Upper lobe of left lung (tissue), 6 donors: ENCODE measurements around the gene ZNF444. TPM values are rescaled to one million over a fixed set of nuclear protein-coding genes. Genes with fewer than 3 reads are reported as not detected.

ENCODE experiments used
- ATAC-seq, 2 donors: fragments of 200-7000 bp; cut with Tn5 transposase; one replicate each; pipeline ENCODE4 v1.9.1; 2022; ENCODE audit warnings: mild to moderate bottlenecking in 2 of 2, moderate library complexity in 2 of 2; ENCODE audit not compliant: low FRiP score in 2 of 2
- DNase-seq, 2 donors: peaks; one replicate each; pipeline ENCODE4 v3.0.0-alpha.2; 2019 to 2020
- H3K27ac ChIP-seq, 4 donors: fragments of 200-600 bp; sonication (generic); one replicate each; pipeline ENCODE4 v1.5.1; 2016 to 2019
- H3K27me3 ChIP-seq, 4 donors: fragments of 200-600 bp; sonication (generic); one replicate each; pipeline ENCODE4 v1.5.1; 2017 to 2019
- H3K36me3 ChIP-seq, 4 donors: fragments of 200-600 bp; sonication (generic); one replicate each; pipeline ENCODE4 v1.5.1; 2016 to 2019
- H3K4me1 ChIP-seq, 4 donors: fragments of 200-600 bp; sonication (generic); one replicate each; pipeline ENCODE4 v1.5.1; 2018 to 2019
- H3K4me3 ChIP-seq, 4 donors: fragments of 200-600 bp; sonication (generic); one replicate each; pipeline ENCODE4 v1.5.1; 2017 to 2019; ENCODE audit warnings: mild to moderate bottlenecking in 2 of 4, moderate library complexity in 1 of 4
- H3K9me3 ChIP-seq, 4 donors: fragments of 200-600 bp; sonication (generic); one replicate each; pipeline ENCODE4 v1.5.1; 2018 to 2019
- CTCF ChIP-seq, 6 experiments: fragments of 450-650 bp in 4 of 6; fragments of 200-600 bp in 2 of 6; sonication (generic) in 2 of 6; IDR thresholded peaks; one replicate each; pipeline ENCODE4 v1.5.1; 2016 to 2019; ENCODE audit warnings: antibody characterized with exemption in 6 of 6
- EP300 ChIP-seq, 4 donors: sonication (generic); formaldehyde crosslinking; IDR thresholded peaks; one replicate each; pipeline ENCODE4 v1.5.1; 2017; ENCODE audit warnings: antibody characterized with exemption in 4 of 4, control low read depth in 2 of 4
- POLR2A ChIP-seq, 4 donors: fragments of 450-650 bp; IDR thresholded peaks; one replicate each; pipeline ENCODE4 v1.5.1; 2016 to 2017; ENCODE audit warnings: antibody characterized with exemption in 4 of 4, mild to moderate bottlenecking in 2 of 4
- POLR2AphosphoS5 ChIP-seq, 2 donors: sonication (generic); formaldehyde crosslinking; IDR thresholded peaks; one replicate each; pipeline ENCODE4 v1.5.1; 2017; ENCODE audit warnings: antibody characterized with exemption in 2 of 2
- WGBS, 2 donors: methylation state at CpG; one replicate each; pipeline ENCODE4 v1.1.5; 2017 to 2018; 5-methylcytosine and 5-hydroxymethylcytosine counted together
- total RNA-seq, 6 donors: library from RNA; depleted of rRNA in 4 of 6; stranded (reverse); fragments of >200 nt in 4 of 6; gene quantifications; one replicate each; pipeline versions ENCODE4 v1.1.0 to v1.2.1, GENCODE V29; 2016 to 2021
- donor health status: DM: no; HTN: no; CAD: no; lungs with moderate emphysema.
- donor health status: DM: no; HTN: yes; CAD: no; lungs with severe emphysema.

Gene ZNF444
- total RNA-seq, 6 donors from 2014 or later = 29.2 to 131 (median 61.3) TPM

- Histone ChIP-seq H3K36me3 (peaks cover 0 to 5% (median 0%) of the 10 kb centered on the region in 4 donors), H3K27ac (peak overlapping the region; percentile 71 to 84 (median 82)), H3K27me3 (no peaks in the 10 kb centered on the region), H3K4me3 (no peak overlapping the region), H3K9me3 (no peaks in the 10 kb centered on the region), H3K4me1 (peaks cover 77 to 97% (median 79%) of the 10 kb centered on the region in 4 donors)
- ATAC-seq = no peak
- WGBS, 2 donors = 40 to 53% methylated on average over 10 of the region's 10 CpGs
- TF ChIP-seq POLR2A (IDR thresholded peaks at IDR 0.05) = no peak
- no peak for TF ChIP-seq EP300 (IDR thresholded peaks at IDR 0.05)
- no peak for TF ChIP-seq POLR2AphosphoS5 (IDR thresholded peaks at IDR 0.05)
- TF ChIP-seq CTCF (IDR thresholded peaks at IDR 0.05) = no peak
- no peak for DNase-seq
Observed at GRCh38 chr19:56112313-56112709, 28.8 kb upstream of the ZNF444 start.

DNA sequence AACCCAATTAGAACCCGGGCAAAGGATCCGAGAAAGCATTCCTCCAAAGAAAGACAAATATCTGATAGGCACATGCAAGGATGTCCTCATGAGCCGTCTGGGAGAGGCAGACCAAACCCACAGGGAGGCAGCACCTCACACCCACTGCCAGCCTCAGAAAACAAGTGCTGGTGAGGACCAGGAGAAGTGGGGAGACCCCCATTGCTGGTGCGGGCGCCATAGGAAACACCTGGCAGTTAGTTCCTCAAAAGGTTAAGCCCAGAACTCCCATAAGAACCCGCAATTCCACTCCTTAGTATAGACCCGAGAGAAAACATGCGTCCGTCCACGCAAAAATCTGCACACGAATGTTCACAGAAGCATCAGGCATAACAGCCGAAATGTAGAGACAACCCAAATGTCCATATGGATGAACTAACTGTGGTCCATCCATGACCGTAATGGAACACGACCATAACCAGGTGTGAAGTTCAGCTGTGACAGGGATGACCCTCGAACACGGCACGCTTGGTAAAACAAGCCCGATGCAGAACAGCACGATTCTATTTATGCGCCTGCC, 27.9 kb upstream of the ZNF444 start:
- WGBS, 2 donors = 64 to 71% methylated on average over 20 of the region's 20 CpGs
- no peak for DNase-seq
- no peaks in the 10 kb centered on the region for H3K27me3 ChIP-seq
- peaks cover 0 to 6% (median 0%) of the 10 kb centered on the region in 4 donors for H3K36me3 ChIP-seq
- peak overlapping the region; percentile 71 to 84 (median 82) for H3K27ac ChIP-seq
- no peak for ATAC-seq
- TF ChIP-seq POLR2A (IDR thresholded peaks at IDR 0.05) = no peak
- TF ChIP-seq EP300 (IDR thresholded peaks at IDR 0.05) = no peak
- no peak for TF ChIP-seq CTCF (IDR thresholded peaks at IDR 0.05)
- no peak for TF ChIP-seq POLR2AphosphoS5 (IDR thresholded peaks at IDR 0.05)
- H3K9me3 ChIP-seq = no peaks in the 10 kb centered on the region
- H3K4me1 ChIP-seq = peaks cover 77 to 97% (median 80%) of the 10 kb centered on the region in 4 donors
- no peak overlapping the region for H3K4me3 ChIP-seq

- Histone ChIP-seq H3K27ac (peak overlapping the region; percentile 3 to 61 (median 39)), H3K4me3 (no peak overlapping the region), H3K36me3 (peaks cover 0 to 9% (median 0%) of the 10 kb centered on the region in 4 donors), H3K27me3 (no peaks in the 10 kb centered on the region), H3K4me1 (peaks cover 77 to 97% (median 80%) of the 10 kb centered on the region in 4 donors), H3K9me3 (no peaks in the 10 kb centered on the region)
- WGBS, 2 donors = 73 to 79% methylated on average over 17 to 19 of the region's 19 CpGs
- no peak for DNase-seq
- no peak for ATAC-seq
- TF ChIP-seq CTCF (IDR thresholded peaks at IDR 0.05) (peak in 1 of 6 experiments; percentile 7), POLR2A (IDR thresholded peaks at IDR 0.05) (no peak), EP300 (IDR thresholded peaks at IDR 0.05) (no peak), POLR2AphosphoS5 (IDR thresholded peaks at IDR 0.05) (no peak)
Observed at GRCh38 chr19:56114051-56114777, 26.9 kb upstream of the ZNF444 start.

- WGBS, 2 donors = 73 to 85% methylated on average over 10 of the region's 10 CpGs
- DNase-seq = peak in 1 of 2 donors; percentile 71
- H3K27ac ChIP-seq = peak overlapping the region; percentile 3 to 61 (median 39)
Observed at GRCh38 chr19:56114778-56115110, 26.3 kb upstream of the ZNF444 start.

More at GRCh38 chr19:56114778-56115110, 26.3 kb upstream of the ZNF444 start:
- H3K4me3 ChIP-seq = no peak overlapping the region
- no peaks in the 10 kb centered on the region for H3K9me3 ChIP-seq
- peaks cover 0 to 9% (median 0%) of the 10 kb centered on the region in 4 donors for H3K36me3 ChIP-seq
- TF ChIP-seq EP300 (IDR thresholded peaks at IDR 0.05) = no peak
- TF ChIP-seq POLR2A (IDR thresholded peaks at IDR 0.05) = no peak
- TF ChIP-seq CTCF (IDR thresholded peaks at IDR 0.05) = no peak
- no peak for TF ChIP-seq POLR2AphosphoS5 (IDR thresholded peaks at IDR 0.05)
- no peaks in the 10 kb centered on the region for H3K27me3 ChIP-seq
- peaks cover 77 to 97% (median 80%) of the 10 kb centered on the region in 4 donors for H3K4me1 ChIP-seq
- no peak for ATAC-seq
